Measurements from ENCODE around the gene TGFBR1.

Gene TGFBR1

DNA sequence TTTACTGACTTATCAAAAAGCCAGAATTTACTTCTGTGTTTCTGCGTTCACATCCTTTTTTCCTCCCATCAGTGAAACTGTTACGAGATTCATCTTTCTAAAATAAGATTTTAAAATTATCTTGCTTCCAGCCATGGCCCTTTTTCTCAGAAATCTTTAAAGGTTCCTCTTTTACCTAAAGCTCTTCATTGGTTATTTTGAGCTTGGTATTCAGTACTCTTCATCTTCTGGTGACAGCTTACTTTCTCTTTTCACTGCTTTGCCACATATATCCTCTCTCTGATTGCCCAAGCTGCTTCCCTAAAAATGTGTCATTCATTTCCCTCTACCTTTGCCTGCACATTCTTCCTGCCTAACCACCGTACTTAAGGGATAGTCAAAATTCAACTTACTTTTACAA lies 32.3 kb downstream of the TGFBR1 start:
- DNase-seq (ENCODE audit: low read depth in 2 of 2) = no peak

- DNase-seq (ENCODE audit: low read depth in 2 of 2) = no peak
Observed at GRCh38 chr9:99137891-99138290, 33.0 kb downstream of the TGFBR1 start.

- DNase-seq (ENCODE audit: low read depth in 2 of 2) = no peak
Observed at GRCh38 chr9:99138424-99139284, 33.7 kb downstream of the TGFBR1 start.

DNA sequence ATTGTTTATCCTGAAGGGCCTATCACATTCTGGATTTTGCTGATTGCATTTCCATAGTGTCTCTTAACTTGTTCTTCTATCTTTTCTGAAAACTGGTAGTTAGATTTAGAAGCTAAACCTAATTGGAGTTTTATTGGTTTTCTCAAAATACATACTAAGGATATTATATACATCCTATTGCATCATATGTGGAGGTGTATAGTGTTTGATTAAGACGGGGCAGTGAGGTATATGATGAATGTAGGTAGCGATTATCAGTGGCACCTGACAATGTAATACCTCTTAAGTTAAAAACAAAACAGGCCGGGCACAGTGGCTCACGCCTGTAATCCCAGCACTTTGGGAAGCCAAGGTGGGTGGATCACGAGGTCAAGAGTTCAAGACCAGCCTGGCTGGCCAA lies 35.0 kb downstream of the TGFBR1 start:
- no peak for DNase-seq (ENCODE audit: low read depth in 2 of 2)

GRCh38 chr9:99140685-99141314 lies 35.9 kb downstream of the TGFBR1 start:
- DNase-seq (ENCODE audit: low read depth in 2 of 2) = peak in 1 of 2 donors; percentile 15

GRCh38 chr9:99141849-99142248 lies 36.9 kb downstream of the TGFBR1 start:
- no peak for DNase-seq (ENCODE audit: low read depth in 2 of 2)

GRCh38 chr9:99142275-99142674 lies 37.4 kb downstream of the TGFBR1 start:
- no peak for DNase-seq (ENCODE audit: low read depth in 2 of 2)

- DNase-seq (ENCODE audit: low read depth in 2 of 2) = no peak
Observed at GRCh38 chr9:99143655-99144054, 38.7 kb downstream of the TGFBR1 start.

GRCh38 chr9:99144966-99145365 lies 40.1 kb downstream of the TGFBR1 start:
- DNase-seq (ENCODE audit: low read depth in 2 of 2) = no peak

DNA sequence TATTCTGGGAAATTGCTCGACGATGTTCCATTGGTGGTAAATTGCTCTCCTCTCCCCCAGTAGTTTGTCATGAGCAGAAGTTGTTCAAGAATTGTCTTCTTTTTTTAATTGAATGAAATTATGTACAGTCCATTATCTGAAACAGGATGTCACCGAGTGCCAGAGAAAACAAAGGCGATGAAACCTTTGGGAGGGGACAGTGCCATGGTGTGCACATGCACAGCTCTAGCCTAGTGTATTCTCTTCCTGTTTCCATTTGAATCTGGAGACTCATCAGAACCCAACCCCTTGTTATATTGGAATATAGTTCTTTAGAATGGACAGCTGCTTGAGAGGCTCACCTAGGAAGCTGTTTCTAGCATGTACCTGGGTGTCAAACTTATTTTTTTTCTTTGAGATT lies 41.7 kb downstream of the TGFBR1 start:
- no peak for DNase-seq (ENCODE audit: low read depth in 2 of 2)

GRCh38 chr9:99147177-99147576 lies 42.3 kb downstream of the TGFBR1 start:
- DNase-seq (ENCODE audit: low read depth in 2 of 2) = no peak

GRCh38 chr9:99150451-99151171 lies 45.7 kb downstream of the TGFBR1 start:
- DNase-seq (ENCODE audit: low read depth in 2 of 2) = no peak

GRCh38 chr9:99154356-99154755 lies 49.4 kb downstream of the TGFBR1 start:
- DNase-seq (ENCODE audit: low read depth in 2 of 2) = no peak

- DNase-seq (ENCODE audit: low read depth in 2 of 2) = no peak
Observed at GRCh38 chr9:99155736-99156135, 50.8 kb downstream of the TGFBR1 start.

- no peak for DNase-seq (ENCODE audit: low read depth in 2 of 2)
Observed at GRCh38 chr9:99158629-99159028, 53.7 kb downstream of the TGFBR1 start.

DNA sequence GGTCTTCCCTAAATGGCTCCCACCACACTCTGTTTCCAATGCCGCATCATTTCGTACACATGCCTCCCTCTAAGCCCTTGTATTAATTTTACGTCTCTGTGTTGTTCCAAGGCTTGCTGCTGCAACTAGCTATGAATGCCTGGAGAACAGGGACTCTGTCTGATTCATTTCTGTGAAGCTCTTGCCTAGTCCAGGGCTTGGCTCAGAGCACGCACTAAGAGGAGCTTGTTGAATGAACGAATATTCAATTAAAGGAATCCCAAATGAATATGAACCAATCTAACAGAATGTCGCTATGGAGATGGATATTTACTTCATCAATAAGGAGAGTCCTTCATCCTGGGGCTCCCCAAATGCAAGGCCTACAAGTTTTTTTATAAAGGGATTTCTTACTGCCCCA lies 55.3 kb downstream of the TGFBR1 start:
- DNase-seq (ENCODE audit: low read depth in 2 of 2) = no peak

DNA sequence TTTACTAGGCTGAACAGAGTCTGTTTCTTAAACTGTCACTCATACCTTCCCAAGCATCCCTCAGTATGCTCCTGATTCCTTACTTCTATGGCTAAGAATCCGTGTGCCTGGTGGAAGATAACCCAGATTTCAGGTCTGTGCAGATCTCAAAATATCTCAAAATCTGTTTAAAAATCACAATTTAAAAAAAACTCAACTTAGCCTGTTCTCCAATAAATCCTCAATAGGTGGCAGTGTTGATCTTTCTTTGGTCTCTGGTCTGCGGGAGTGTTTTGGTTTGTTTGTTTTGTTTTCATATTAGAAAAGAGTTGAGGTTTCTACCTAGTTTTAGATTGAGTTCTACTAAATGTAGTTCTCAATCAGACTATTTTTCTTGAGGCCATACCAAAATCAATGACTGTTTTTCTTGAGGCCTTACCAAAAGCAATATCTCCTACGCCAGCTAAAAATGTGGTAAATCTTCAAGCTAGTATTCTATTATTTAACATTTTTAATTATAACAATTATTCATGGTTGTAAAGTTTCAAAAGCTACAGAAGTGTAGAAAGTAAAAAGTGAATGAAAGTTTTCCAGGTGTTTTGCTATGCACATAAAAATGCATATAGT lies 57.9 kb downstream of the TGFBR1 start:
- DNase-seq (ENCODE audit: low read depth in 2 of 2) = no peak

DNA sequence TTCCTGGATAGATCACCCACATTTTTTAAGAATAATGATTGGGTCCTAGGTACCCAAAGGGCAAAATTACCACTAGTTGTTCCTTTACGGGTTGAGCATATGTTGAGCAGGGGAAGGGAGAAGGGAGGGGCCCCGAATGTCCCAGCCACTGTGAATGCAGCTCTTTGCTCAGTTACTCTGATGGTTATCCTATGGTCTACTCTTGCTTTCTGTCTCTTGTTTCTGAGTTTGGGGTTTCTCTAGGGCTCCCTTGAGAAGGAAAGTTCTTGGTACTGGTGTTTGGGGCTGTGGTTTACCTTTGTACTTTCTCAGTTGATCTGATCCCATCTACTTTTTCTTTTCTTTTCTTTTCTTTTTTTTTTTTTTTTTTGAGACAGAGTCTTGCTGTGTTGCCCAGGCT lies 61.2 kb downstream of the TGFBR1 start:
- DNase-seq (ENCODE audit: low read depth in 2 of 2) = no peak

GRCh38 chr9:99167119-99167518 lies 62.2 kb downstream of the TGFBR1 start:
- no peak for DNase-seq (ENCODE audit: low read depth in 2 of 2)

DNA sequence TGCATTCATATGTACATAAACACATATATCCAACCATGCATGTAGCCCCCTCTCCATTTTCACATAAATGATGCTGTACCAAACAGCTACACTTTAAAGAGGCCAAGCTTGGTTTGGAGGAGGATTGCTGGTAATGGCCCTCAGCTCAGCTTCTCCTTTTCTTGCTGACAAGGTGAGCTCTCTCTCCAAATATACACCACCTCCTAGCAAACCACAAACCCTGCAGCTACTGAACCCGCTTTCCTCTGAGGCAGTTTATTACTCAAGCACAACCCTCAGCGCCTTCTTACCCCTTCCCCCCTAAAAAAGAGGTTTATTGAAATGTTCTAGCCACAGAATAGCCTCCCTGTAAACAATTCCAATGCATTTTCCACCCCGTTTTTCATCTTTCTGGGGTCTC lies 62.8 kb downstream of the TGFBR1 start:
- no peak for DNase-seq (ENCODE audit: low read depth in 2 of 2)

- DNase-seq (ENCODE audit: low read depth in 2 of 2) = no peak
Observed at GRCh38 chr9:99169086-99169485, 64.2 kb downstream of the TGFBR1 start.
